Measurements from ENCODE around the gene GSTA3. TPM values are rescaled to one million over a fixed set of nuclear protein-coding genes. Genes with fewer than 3 reads are reported as not detected.
"Not testable (repeated sequence)": the region's sequence is repeated elsewhere in the genome, so short reads cannot be mapped to it uniquely, and the experiment has no call there.

Gene GSTA3
- total RNA-seq, 3 donors from 2014 or later = not detected

DNA sequence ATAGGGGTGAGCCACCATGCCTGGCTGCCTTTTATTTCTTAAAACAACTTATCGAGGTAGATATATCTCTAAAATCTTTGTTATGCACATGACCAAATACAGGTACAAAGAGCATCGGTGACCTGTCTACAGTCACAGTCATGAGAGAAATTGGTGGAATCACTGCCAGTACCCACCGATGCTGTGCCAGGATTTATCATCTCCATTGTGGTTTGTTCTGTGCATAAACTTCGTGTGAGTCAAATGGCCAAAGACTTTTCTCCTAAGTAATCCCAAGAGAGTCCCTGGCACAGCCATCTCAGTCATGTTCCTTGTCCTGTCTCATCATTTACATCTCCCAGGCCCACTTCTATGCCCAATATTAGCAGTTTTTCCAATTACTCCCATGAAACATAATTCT lies 9.0 kb downstream of the GSTA3 start:
- no peaks in the 10 kb centered on the region for H3K36me3 ChIP-seq (ENCODE audit: low read depth)
- intact Hi-C loops (cut with DNase I, micrococcal nuclease) = no loop called here
- ATAC-seq = no peak
- TF ChIP-seq, protein P1, sequence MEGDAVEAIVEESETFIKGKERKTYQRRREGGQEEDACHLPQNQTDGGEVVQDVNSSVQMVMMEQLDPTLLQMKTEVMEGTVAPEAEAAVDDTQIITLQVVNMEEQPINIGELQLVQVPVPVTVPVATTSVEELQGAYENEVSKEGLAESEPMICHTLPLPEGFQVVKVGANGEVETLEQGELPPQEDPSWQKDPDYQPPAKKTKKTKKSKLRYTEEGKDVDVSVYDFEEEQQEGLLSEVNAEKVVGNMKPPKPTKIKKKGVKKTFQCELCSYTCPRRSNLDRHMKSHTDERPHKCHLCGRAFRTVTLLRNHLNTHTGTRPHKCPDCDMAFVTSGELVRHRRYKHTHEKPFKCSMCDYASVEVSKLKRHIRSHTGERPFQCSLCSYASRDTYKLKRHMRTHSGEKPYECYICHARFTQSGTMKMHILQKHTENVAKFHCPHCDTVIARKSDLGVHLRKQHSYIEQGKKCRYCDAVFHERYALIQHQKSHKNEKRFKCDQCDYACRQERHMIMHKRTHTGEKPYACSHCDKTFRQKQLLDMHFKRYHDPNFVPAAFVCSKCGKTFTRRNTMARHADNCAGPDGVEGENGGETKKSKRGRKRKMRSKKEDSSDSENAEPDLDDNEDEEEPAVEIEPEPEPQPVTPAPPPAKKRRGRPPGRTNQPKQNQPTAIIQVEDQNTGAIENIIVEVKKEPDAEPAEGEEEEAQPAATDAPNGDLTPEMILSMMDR (IDR thresholded peaks at IDR 0.05) = no peak
- no peaks in the 10 kb centered on the region for H3K9me3 ChIP-seq
- no peak for DNase-seq
- H3K4me1 ChIP-seq (ENCODE audit: low read depth) = no peaks in the 10 kb centered on the region
- H3K4me3 ChIP-seq = no peak overlapping the region

DNA sequence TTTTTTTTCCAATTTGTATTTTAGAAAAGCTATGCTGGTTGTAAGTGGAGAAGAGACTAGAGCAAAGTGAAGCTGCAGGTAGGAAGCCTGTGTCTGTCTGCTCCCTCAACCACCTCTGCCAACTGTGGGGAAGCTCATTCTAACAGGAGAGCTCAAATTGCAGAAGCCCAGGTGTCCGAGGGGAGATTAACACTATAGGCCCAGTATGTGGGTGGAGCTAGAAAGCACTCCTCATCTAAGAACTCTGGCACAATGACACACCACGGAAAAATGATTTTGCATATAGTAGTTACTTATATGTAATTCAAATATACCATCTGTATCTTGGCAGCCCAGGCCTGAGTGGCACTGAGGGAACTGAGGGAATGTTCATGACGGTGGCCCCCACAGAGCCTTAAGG lies 13.7 kb downstream of the GSTA3 start:
- intact Hi-C loops (cut with DNase I, micrococcal nuclease); H3K9me3 ChIP-seq; H3K4me1 ChIP-seq (ENCODE audit: low read depth); H3K36me3 ChIP-seq (ENCODE audit: low read depth); H3K4me3 ChIP-seq; ATAC-seq; DNase-seq: not testable (repeated sequence)

DNA sequence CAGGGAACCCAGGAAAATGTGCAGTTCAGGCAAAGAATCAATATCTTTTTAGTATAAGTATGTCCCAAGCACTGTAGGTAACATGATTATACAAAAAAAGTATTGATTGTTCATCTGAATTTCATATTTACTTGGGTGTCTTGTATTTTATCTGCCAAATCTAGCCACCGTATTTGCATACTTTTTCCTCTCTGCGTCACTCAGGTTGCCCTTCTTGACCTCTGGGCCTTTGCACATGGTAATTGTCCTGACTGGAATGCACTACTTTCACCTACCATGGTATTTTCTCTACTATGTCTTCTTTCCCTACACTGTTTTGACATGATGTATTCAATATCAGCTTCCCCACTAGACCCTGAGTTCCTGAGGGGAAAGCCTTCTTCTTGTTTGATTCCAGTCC lies 15.2 kb downstream of the GSTA3 start:
- ATAC-seq = no peak
- Histone ChIP-seq H3K36me3 (ENCODE audit: low read depth) (no peaks in the 10 kb centered on the region), H3K4me1 (ENCODE audit: low read depth) (no peaks in the 10 kb centered on the region), H3K4me3 (no peak overlapping the region), H3K9me3 (no peaks in the 10 kb centered on the region)
- intact Hi-C loops (cut with DNase I, micrococcal nuclease) = no loop called here
- TF ChIP-seq, protein P1 (IDR thresholded peaks at IDR 0.05) = no peak
- no peak for DNase-seq

DNA sequence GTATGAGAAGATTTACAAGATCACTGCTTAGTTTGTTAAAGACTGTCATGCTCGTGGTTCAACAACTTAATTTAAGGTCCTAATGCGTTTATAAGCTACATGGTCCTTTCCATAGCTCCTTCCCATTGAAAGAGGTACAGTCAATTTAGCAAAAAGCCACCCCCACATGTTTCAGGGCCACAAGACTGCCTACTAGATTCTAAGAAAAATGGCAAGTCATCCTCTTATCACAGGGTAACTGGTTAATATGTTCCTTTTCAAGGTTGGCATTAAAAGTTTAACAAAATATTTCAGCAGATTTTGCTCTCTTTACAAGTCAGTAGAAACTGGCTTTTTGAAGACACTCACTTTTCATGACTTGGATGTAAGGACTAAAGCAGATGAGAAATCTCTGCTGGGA lies 15.7 kb downstream of the GSTA3 start:
- H3K9me3 ChIP-seq = no peaks in the 10 kb centered on the region
- TF ChIP-seq, protein P1 (IDR thresholded peaks at IDR 0.05) = no peak
- no peak for DNase-seq
- intact Hi-C loops (cut with DNase I, micrococcal nuclease) = no loop called here
- no peaks in the 10 kb centered on the region for H3K4me1 ChIP-seq (ENCODE audit: low read depth)
- no peaks in the 10 kb centered on the region for H3K36me3 ChIP-seq (ENCODE audit: low read depth)
- no peak for ATAC-seq
- H3K4me3 ChIP-seq = no peak overlapping the region

DNA sequence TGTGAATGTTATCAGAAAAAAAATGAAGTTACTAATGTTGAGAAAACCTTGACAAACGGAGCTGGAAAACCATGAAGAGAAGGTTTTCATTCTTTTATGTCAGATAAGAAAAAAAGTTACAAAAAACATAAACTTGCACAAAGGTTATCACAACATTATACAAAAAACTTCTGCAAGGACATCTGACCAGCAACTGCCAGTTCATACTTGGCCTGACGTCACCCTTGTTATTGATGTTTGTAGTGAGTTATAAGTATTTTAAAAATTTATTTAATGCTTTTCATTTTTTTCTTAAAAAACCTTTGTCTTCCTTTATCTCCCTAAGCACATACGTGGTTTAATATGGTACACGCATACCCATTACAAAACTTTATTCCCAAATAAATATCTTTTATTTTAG lies 16.3 kb downstream of the GSTA3 start:
- Histone ChIP-seq H3K36me3 (ENCODE audit: low read depth) (no peaks in the 10 kb centered on the region), H3K4me3 (no peak overlapping the region), H3K9me3 (no peaks in the 10 kb centered on the region), H3K4me1 (ENCODE audit: low read depth) (no peaks in the 10 kb centered on the region)
- intact Hi-C loops (cut with DNase I, micrococcal nuclease) = no loop called here
- ATAC-seq (no peak), DNase-seq (no peak)
- TF ChIP-seq, protein P1 (IDR thresholded peaks at IDR 0.05) = no peak

DNA sequence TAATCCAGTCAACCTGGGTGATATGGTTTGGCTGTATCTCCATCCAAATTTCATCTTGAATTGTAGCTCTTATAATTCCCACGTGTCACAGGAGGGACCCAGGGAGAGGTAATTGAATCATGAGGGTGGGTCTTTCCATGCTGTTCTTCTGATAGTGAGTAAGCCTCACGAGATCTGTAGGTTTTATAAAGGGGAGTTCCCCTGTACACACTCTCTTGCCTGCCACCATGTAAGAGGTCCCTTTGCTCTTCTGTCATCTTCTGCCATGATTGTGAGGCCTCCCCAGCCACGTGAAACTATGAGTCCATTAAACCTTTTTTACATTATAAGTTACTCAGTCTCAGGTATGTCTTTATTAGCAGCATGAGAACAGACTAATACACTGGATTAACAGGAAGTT lies 19.5 kb downstream of the GSTA3 start:
- Histone ChIP-seq H3K4me3 (no peak overlapping the region), H3K9me3 (no peaks in the 10 kb centered on the region), H3K36me3 (ENCODE audit: low read depth) (no peaks in the 10 kb centered on the region), H3K4me1 (ENCODE audit: low read depth) (no peaks in the 10 kb centered on the region)
- TF ChIP-seq, protein P1 (IDR thresholded peaks at IDR 0.05) = no peak
- ATAC-seq (no peak), DNase-seq (no peak)
- intact Hi-C loops (cut with DNase I, micrococcal nuclease) = no loop called here

Data from mucosa of descending colon (tissue), 3 donors.